T-cell (primary cell): Measurements from ENCODE around the gene TMEM235. TPM values are rescaled to one million over a fixed set of nuclear protein-coding genes. Genes with fewer than 3 reads are reported as not detected.

Experiments used
- ATAC-seq, 4 experiments: fragments of 200-7000 bp in 3 of 4; fragments of 150-1000 bp in 1 of 4; cut with Tn5 transposase; replicated peaks in 1 of 4; 1 replicate in 3 of 4; 2 replicates in 1 of 4; pipeline ENCODE4 v1.10.0; 2021; ENCODE audit warnings: moderate library complexity in 3 of 4, mild to moderate bottlenecking in 2 of 4, moderate number of reproducible peaks in 1 of 4
- CTCF ChIA-PET, 2 donors: fragments of 300-600 bp; sonication (Branson Sonifier 250); formaldehyde crosslinking; loops; one replicate each; lab custom pipeline; 2022; ENCODE audit warnings: antibody characterized with exemption in 2 of 2; lab: Charles Lee
- POLR2A ChIA-PET, 2 donors: fragments of 300-600 bp; sonication (Branson Sonifier 250); formaldehyde crosslinking; loops; one replicate each; lab custom pipeline; 2022; ENCODE audit warnings: antibody characterized with exemption in 2 of 2; lab: Charles Lee
- DNase-seq, 35 experiments: peaks; one replicate each; pipeline versions ENCODE4 v3.0.0 to v3.0.0-alpha.2; 2013 to 2023
- H3K27ac ChIP-seq: one replicate; pipeline ENCODE4 v1.5.1; 2013; ENCODE audit warnings: low read length
- H3K27me3 ChIP-seq, 2 experiments: replicated peaks in 1 of 2; 1 replicate in 1 of 2; 2 replicates in 1 of 2; pipeline versions ENCODE4 v1.6.1 to v1.7.0; 2013; ENCODE audit warnings: low read length in 1 of 2, mixed read lengths in 1 of 2; ENCODE audit not compliant: control insufficient read depth in 2 of 2, insufficient read depth in 2 of 2; ENCODE audit errors: extremely low read depth in 1 of 2
- H3K36me3 ChIP-seq, 2 donors: 1 replicate in 1 of 2; 2 replicates in 1 of 2; pipeline versions ENCODE4 v1.6.1 to v1.7.0; 2013; ENCODE audit warnings: low read length in 1 of 2; ENCODE audit not compliant: control insufficient read depth in 2 of 2, insufficient read depth in 1 of 2; ENCODE audit errors: extremely low read depth in 1 of 2
- H3K4me1 ChIP-seq, 2 experiments: 1 replicate in 1 of 2; 2 replicates in 1 of 2; pipeline versions ENCODE4 v1.6.1 to v1.7.0; 2013; ENCODE audit warnings: low read length in 2 of 2, mixed read lengths in 1 of 2; ENCODE audit not compliant: insufficient read depth in 2 of 2, control insufficient read depth in 1 of 2; ENCODE audit errors: extremely low read depth in 1 of 2
- H3K4me3 ChIP-seq, 2 donors: 1 replicate in 1 of 2; 2 replicates in 1 of 2; pipeline versions ENCODE4 v1.5.1 to v1.7.0; 2013; ENCODE audit warnings: mild to moderate bottlenecking in 2 of 2, low read length in 1 of 2, moderate library complexity in 1 of 2; ENCODE audit not compliant: control insufficient read depth in 1 of 2; ENCODE audit errors: extremely low read depth in 1 of 2
- H3K9me3 ChIP-seq: 2 replicates; pipeline ENCODE4 v1.7.0; 2013
- H3K27ac Mint-ChIP-seq, 2 donors: one replicate each; pipeline ENCODE4 v1.8.0; 2020 to 2021; ENCODE audit warnings: mild to moderate bottlenecking in 2 of 2, mixed read lengths in 2 of 2
- H3K27me3 Mint-ChIP-seq, 2 donors: one replicate each; pipeline ENCODE4 v1.8.0; 2021 to 2022; ENCODE audit warnings: mixed read lengths in 2 of 2
- H3K36me3 Mint-ChIP-seq: one replicate; pipeline ENCODE4 v1.8.0; 2021; ENCODE audit warnings: mixed read lengths
- H3K4me1 Mint-ChIP-seq, 3 donors: one replicate each; pipeline ENCODE4 v1.8.0; 2020 to 2022; ENCODE audit warnings: mixed read lengths in 3 of 3, mild to moderate bottlenecking in 1 of 3
- H3K4me3 Mint-ChIP-seq, 3 donors: one replicate each; pipeline ENCODE4 v1.8.0; 2020 to 2022; ENCODE audit warnings: mild to moderate bottlenecking in 3 of 3, mixed read lengths in 3 of 3, moderate library complexity in 3 of 3
- H3K9me3 Mint-ChIP-seq, 3 donors: one replicate each; pipeline ENCODE4 v1.8.0; 2020 to 2022; ENCODE audit warnings: mixed read lengths in 3 of 3
- WGBS: methylation state at CpG from one replicate; pipeline ENCODE4 v1.1.5; 2013; ENCODE audit warnings: missing lambda C conversion rate; ENCODE audit not compliant: insufficient coverage; 5-methylcytosine and 5-hydroxymethylcytosine counted together
- total RNA-seq, 35 experiments: library from RNA in 6 of 35; stranded (reverse) in 6 of 35; fragments of 120-200 nt in 1 of 35; gene quantifications; one replicate each; pipeline versions ENCODE4 v1.2.1 to v1.2.4 and lab custom pipeline; 2013 to 2026

Gene TMEM235
- total RNA-seq, 5 donors from 2014 or later (not counting 1 experiment from before 2014, with no cell fraction given): not detected

DNA sequence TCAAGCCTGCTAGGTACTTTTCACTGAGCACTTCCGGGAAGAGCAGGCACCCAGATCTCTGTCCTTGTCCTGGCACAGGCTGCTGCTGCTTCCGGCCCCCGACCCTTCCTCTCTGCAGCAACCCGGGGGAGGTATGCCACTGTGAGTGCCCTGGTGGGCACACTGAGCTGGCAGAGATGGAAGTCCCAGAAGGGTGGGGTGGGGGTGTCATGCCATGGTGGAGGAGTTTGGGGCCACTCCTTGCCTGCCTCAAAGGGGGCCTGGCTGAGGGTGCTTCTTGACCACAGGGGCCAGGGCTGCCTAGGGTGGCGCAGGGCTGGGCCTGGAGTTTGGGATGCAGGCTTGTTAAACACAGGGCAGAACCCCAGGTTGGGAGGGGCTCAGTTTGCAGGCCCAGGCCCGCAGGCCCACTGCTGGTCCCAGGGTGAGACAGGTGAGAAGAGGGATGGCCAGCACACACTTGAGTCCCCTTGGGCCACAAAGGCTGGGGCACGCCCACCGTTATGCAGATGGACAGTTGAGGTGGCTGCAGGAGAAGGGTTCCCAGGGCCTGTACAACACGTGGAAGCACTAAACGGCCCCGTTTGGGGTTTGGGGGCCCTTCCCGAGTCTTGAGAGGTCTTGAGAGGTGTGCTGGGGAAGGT lies 8.7 kb downstream of the TMEM235 start:
- Histone ChIP-seq H3K4me3 (no peak overlapping the region), H3K27ac (no peak overlapping the region), H3K36me3 (no peaks in the 10 kb centered on the region), H3K4me1 (no peaks in the 10 kb centered on the region), H3K9me3 (no peaks in the 10 kb centered on the region), H3K27me3 (peaks cover 0 to 8% of the 10 kb centered on the region in 2 experiments)
- CTCF ChIA-PET: no interaction called here
- POLR2A ChIA-PET: no interaction called here
- no peaks in the 10 kb centered on the region for H3K27me3 Mint-ChIP-seq
- DNase-seq (no peak), ATAC-seq (no peak)
- WGBS: 89% methylated on average over 6 of the region's 12 CpGs
- no peaks in the 10 kb centered on the region for H3K36me3 Mint-ChIP-seq
- no peaks in the 10 kb centered on the region for H3K4me1 Mint-ChIP-seq
- H3K27ac Mint-ChIP-seq: no peak overlapping the region
- no peaks in the 10 kb centered on the region for H3K9me3 Mint-ChIP-seq
- H3K4me3 Mint-ChIP-seq: no peak overlapping the region

DNA sequence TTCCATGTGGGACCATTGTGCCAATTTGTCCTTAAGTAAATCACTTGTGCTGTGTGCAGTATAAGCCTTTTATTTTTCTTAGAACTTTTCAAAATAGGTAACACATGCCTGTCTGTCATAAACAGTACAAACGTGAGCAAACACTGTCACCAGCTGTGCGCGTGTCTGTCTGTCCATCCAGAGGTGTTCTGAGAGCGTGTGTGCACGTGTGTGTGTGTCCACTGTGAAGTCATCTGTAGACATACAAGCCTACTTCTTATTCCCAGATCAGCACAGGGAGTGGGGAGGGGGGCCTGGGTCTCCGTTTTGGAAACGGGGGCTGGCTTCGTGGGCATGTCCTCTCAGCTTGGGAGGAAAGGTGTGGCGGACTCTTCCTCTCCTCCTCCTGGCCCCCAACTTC lies 9.4 kb downstream of the TMEM235 start:
- no peaks in the 10 kb centered on the region for H3K36me3 ChIP-seq
- H3K27ac ChIP-seq: no peak overlapping the region
- peaks cover 0 to 9% of the 10 kb centered on the region in 2 experiments for H3K27me3 ChIP-seq
- ATAC-seq: no peak
- H3K27me3 Mint-ChIP-seq: no peaks in the 10 kb centered on the region
- CTCF ChIA-PET: no interaction called here
- H3K9me3 Mint-ChIP-seq: peaks cover 0 to 3% (median 2%) of the 10 kb centered on the region in 3 donors
- H3K4me3 Mint-ChIP-seq: no peak overlapping the region
- H3K4me3 ChIP-seq: no peak overlapping the region
- H3K9me3 ChIP-seq: no peaks in the 10 kb centered on the region
- no peak for DNase-seq
- no peaks in the 10 kb centered on the region for H3K4me1 ChIP-seq
- no peaks in the 10 kb centered on the region for H3K36me3 Mint-ChIP-seq
- H3K4me1 Mint-ChIP-seq: no peaks in the 10 kb centered on the region
- WGBS: 40% methylated on average over 1 of the region's 9 CpGs
- H3K27ac Mint-ChIP-seq: no peak overlapping the region
- POLR2A ChIA-PET: no interaction called here

DNA sequence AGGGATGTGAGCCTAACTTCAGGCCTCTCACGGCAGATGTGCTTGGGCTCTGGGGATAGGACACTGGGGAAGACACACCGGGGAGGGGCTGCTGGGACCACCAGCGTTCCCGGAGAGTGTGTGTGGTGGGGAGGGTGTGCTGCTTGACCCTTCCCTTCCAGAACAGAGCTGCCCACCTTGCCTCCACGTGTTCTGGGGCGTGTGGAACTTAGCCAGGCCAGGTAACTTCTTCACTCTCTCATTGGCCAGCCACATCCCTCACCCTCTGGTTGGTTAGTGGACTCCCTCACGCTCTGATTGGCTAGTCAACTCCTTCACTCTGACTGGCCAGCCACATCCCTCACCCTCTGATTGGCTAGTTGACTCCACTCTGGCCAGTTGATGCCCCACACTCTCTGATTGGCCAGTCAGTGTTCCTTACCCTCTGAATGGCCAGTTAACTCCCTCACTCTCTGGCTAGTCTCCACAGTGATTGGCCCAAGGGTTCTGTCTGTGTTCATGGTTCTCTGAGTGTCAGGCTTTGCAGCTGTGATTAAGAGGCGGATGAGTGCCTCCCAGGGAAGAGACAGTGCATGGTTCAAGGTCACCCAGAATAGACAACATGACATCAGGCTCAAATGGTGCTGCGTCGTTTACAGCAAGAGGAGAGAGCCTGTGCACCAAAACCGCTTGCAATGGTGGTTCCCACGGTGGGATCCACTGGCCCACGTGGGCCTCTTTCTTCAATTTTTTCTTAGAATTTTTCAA lies 10.0 kb downstream of the TMEM235 start:
- DNase-seq: no peak
- H3K9me3 ChIP-seq: no peaks in the 10 kb centered on the region
- H3K36me3 ChIP-seq: no peaks in the 10 kb centered on the region
- WGBS: 83% methylated on average over 8 of the region's 13 CpGs
- no peak for ATAC-seq
- H3K9me3 Mint-ChIP-seq: peaks cover 0 to 3% (median 2%) of the 10 kb centered on the region in 3 donors
- no peaks in the 10 kb centered on the region for H3K4me1 ChIP-seq
- CTCF ChIA-PET: interaction anchor here in 1 of 2 donors (0.5 kb wide), 1 partner anchor 398 kb away, joined by 6 read pairs; no protein-coding TSS in a partner anchor
- no peak overlapping the region for H3K4me3 ChIP-seq
- POLR2A ChIA-PET: no interaction called here
- H3K4me1 Mint-ChIP-seq: no peaks in the 10 kb centered on the region
- H3K27me3 ChIP-seq: peaks cover 0 to 8% of the 10 kb centered on the region in 2 experiments
- H3K27ac Mint-ChIP-seq: no peak overlapping the region
- no peak overlapping the region for H3K4me3 Mint-ChIP-seq
- H3K27ac ChIP-seq: no peak overlapping the region
- H3K36me3 Mint-ChIP-seq: no peaks in the 10 kb centered on the region
- no peaks in the 10 kb centered on the region for H3K27me3 Mint-ChIP-seq

DNA sequence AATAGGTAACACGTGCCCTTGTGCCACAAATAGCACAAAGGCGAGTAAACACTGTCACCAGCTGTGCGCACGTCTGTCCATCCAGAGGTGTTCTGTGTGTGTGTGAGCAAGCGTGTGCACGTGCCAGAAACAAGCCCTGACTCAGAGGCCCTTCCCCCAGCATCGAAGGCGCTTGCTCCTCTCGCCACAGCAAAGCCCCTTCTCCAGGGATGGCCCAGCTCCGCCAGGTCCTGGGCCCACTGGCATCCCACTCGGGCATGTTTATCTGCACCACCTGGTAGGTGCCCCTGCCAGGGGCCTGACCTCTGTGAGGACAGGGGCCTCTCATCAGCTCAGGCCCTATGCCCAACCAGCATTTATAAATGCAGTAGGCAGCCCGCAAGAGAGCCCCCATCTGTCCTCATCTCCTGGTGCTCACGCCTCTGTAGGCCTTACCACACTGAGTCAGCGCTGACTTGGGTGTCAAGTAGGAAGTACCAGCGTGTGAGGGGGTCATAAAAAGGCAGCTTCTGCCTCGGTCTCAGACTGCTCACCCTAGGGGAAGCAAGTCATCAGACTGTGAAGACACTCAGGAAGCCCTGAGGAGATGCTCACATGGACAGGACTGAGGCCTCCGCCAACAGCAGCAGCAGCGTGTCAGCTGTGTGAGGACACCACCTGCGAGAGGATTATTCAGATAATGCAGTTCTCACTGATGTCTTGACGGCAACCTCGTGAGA lies 10.8 kb downstream of the TMEM235 start:
- peak in 1 of 4 experiments; percentile 36 for ATAC-seq
- CTCF ChIA-PET: interaction anchor here in 1 of 2 donors (0.6 kb wide), 1 partner anchor 80 kb away, joined by 3 read pairs; no protein-coding TSS in a partner anchor
- POLR2A ChIA-PET: no interaction called here

DNA sequence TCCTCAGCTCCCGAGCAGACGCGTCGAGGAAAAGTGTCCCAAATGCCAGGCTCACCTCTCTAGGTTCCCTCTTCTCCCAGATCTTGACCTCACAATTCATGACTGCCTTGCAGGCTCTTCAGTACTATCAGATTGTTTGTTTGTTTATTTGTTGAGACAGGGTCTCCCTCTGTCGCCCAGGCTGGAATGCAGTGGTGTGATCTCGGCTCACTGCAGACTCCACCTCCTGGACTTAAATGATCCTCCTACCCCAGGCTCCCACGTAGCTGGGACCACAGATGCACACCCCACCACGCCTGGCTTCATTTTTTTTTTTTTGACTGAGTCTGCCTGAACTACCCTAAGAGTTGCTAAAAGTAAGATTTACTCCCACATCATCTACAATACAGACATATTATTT lies 15.9 kb downstream of the TMEM235 start:
- no peaks in the 10 kb centered on the region for H3K36me3 Mint-ChIP-seq
- ATAC-seq (no peak), DNase-seq (no peak)
- ChIA-PET CTCF (interaction anchor here in 1 of 2 donors (0.7 kb wide), 1 partner anchor 108 kb away, joined by 3 read pairs; no protein-coding TSS in a partner anchor), POLR2A (no interaction called here)
- Histone ChIP-seq H3K27ac (no peak overlapping the region), H3K9me3 (no peaks in the 10 kb centered on the region), H3K4me1 (peaks cover 11 to 29% of the 10 kb centered on the region in 2 experiments), H3K36me3 (no peaks in the 10 kb centered on the region), H3K27me3 (peaks cover 0 to 16% of the 10 kb centered on the region in 2 experiments), H3K4me3 (no peak overlapping the region)
- H3K4me3 Mint-ChIP-seq: no peak overlapping the region
- H3K27me3 Mint-ChIP-seq: no peaks in the 10 kb centered on the region
- H3K27ac Mint-ChIP-seq: no peak overlapping the region
- peaks cover 0 to 3% (median 2%) of the 10 kb centered on the region in 3 donors for H3K9me3 Mint-ChIP-seq
- peaks cover 16 to 26% (median 23%) of the 10 kb centered on the region in 3 donors for H3K4me1 Mint-ChIP-seq
- 90% methylated on average over 2 of the region's 8 CpGs for WGBS

More for the DNA sequence above, 10.8 kb downstream of the TMEM235 start:
- Mint-ChIP-seq H3K27me3 (no peaks in the 10 kb centered on the region), H3K4me1 (no peaks in the 10 kb centered on the region), H3K4me3 (no peak overlapping the region), H3K36me3 (no peaks in the 10 kb centered on the region), H3K27ac (no peak overlapping the region), H3K9me3 (peaks cover 0 to 3% (median 2%) of the 10 kb centered on the region in 3 donors)
- H3K9me3 ChIP-seq: no peaks in the 10 kb centered on the region
- no peak for DNase-seq
- H3K4me3 ChIP-seq: no peak overlapping the region
- WGBS: 74% methylated on average over 19 of the region's 21 CpGs
- peaks cover 0 to 8% of the 10 kb centered on the region in 2 experiments for H3K27me3 ChIP-seq
- no peaks in the 10 kb centered on the region for H3K4me1 ChIP-seq
- no peaks in the 10 kb centered on the region for H3K36me3 ChIP-seq
- H3K27ac ChIP-seq: peak overlapping the region; percentile 18
